Fibroblast of lung (primary cell): ENCODE data around the gene SEC14L3.

ENCODE experiments used
- EZH2 ChIP-seq: IDR thresholded peaks from 2 replicates; pipeline ENCODE4 v1.5.1; 2012; ENCODE audit warnings: low read length, control low read depth, mild to moderate bottlenecking; ENCODE audit errors: missing control alignments
- TF ChIP-seq, protein P1 (sequence below), 2 donors: IDR thresholded peaks in 1 of 2; conservative IDR thresholded peaks in 1 of 2; 1 replicate in 1 of 2; 2 replicates in 1 of 2; pipeline ENCODE4 v1.5.1; 2011 to 2012; ENCODE audit warnings: low read length in 2 of 2, control low read depth in 1 of 2, inconsistent platforms in 1 of 2, low read depth in 1 of 2, mild to moderate bottlenecking in 1 of 2

DNA sequence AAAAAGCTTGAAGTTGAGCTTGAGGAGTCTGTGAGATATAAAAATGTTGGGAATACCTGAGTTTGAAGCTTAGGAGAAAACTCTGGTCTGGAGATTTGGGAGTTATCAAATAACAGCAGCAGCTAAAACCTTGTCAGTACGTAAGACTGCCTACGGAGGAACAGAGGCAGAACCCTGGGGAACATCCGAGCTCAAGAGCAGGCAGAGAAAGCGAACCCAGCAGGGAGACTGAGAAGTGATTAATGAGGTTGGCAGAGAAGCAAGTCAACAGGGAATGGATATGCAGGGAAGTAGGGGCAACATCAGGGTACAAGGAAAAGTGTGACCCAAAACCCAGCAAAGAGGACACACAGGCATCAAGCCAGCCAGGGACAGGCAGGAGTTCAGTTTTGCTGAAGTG, 58.8 kb downstream of the SEC14L3 start:
- TF ChIP-seq, protein P1, sequence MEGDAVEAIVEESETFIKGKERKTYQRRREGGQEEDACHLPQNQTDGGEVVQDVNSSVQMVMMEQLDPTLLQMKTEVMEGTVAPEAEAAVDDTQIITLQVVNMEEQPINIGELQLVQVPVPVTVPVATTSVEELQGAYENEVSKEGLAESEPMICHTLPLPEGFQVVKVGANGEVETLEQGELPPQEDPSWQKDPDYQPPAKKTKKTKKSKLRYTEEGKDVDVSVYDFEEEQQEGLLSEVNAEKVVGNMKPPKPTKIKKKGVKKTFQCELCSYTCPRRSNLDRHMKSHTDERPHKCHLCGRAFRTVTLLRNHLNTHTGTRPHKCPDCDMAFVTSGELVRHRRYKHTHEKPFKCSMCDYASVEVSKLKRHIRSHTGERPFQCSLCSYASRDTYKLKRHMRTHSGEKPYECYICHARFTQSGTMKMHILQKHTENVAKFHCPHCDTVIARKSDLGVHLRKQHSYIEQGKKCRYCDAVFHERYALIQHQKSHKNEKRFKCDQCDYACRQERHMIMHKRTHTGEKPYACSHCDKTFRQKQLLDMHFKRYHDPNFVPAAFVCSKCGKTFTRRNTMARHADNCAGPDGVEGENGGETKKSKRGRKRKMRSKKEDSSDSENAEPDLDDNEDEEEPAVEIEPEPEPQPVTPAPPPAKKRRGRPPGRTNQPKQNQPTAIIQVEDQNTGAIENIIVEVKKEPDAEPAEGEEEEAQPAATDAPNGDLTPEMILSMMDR (conservative IDR thresholded peaks at IDR 0.05 in 1 of 2, IDR thresholded peaks at IDR 0.05 in 1 of 2; ENCODE audit: low read depth in 1 of 2, low read length in 2 of 2): no peak
- no peak for TF ChIP-seq EZH2
